ENCODE data around the gene NAA40. TPM values are rescaled to one million over a fixed set of nuclear protein-coding genes. Genes with fewer than 3 reads are reported as not detected.

NAA40 gene
- total and polyA plus RNA-seq, 10 of the 15 experiments (the other 5 are each of a cell fraction or from before 2014, with no cell fraction given) = 4.8 to 31.6 (median 22.2) TPM

- TF ChIP-seq, protein P1, sequence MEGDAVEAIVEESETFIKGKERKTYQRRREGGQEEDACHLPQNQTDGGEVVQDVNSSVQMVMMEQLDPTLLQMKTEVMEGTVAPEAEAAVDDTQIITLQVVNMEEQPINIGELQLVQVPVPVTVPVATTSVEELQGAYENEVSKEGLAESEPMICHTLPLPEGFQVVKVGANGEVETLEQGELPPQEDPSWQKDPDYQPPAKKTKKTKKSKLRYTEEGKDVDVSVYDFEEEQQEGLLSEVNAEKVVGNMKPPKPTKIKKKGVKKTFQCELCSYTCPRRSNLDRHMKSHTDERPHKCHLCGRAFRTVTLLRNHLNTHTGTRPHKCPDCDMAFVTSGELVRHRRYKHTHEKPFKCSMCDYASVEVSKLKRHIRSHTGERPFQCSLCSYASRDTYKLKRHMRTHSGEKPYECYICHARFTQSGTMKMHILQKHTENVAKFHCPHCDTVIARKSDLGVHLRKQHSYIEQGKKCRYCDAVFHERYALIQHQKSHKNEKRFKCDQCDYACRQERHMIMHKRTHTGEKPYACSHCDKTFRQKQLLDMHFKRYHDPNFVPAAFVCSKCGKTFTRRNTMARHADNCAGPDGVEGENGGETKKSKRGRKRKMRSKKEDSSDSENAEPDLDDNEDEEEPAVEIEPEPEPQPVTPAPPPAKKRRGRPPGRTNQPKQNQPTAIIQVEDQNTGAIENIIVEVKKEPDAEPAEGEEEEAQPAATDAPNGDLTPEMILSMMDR (IDR thresholded peaks at IDR 0.05 in 2 of 3, conservative IDR thresholded peaks at IDR 0.05 in 1 of 3; ENCODE audit: control insufficient read depth in 2 of 3, extremely low read depth in 1 of 3, insufficient read depth in 1 of 3, low read depth in 3 of 3, low read length in 3 of 3) = no peak
- TF ChIP-seq LARP7 (IDR thresholded peaks at IDR 0.05) = peak; percentile 95
- no peak for TF ChIP-seq MEF2A (IDR thresholded peaks at IDR 0.05; ENCODE audit: insufficient read depth, low read depth, low read length)
- peak; percentile 90 for TF ChIP-seq SP1 (IDR thresholded peaks at IDR 0.05; ENCODE audit: low read depth, low read length)
- no peak for TF ChIP-seq CHD4 (IDR thresholded peaks at IDR 0.05)
- peak; percentile 85 for TF ChIP-seq CHD2 (IDR thresholded peaks at IDR 0.05; ENCODE audit: borderline replicate concordance, low read depth, low read length)
- no peak; the same call in 1 of the 2 replicates for TF ChIP-seq BCLAF1 (IDR thresholded peaks at IDR 0.05)
- TF ChIP-seq YBX1 (IDR thresholded peaks at IDR 0.05) = no peak
- TF ChIP-seq MEF2B (IDR thresholded peaks at IDR 0.05; ENCODE audit: partially characterized antibody, poor library complexity, severe bottlenecking) = no peak
- no peak for TF ChIP-seq PAX8 (IDR thresholded peaks at IDR 0.05)
- TF ChIP-seq CEBPB (IDR thresholded peaks at IDR 0.05; ENCODE audit: borderline replicate concordance in 1 of 2, low read depth in 2 of 2, low read length in 2 of 2) = peak in 1 of 2 experiments; percentile 50; a peak in 1 of 4 replicates
- TF ChIP-seq NFYB (IDR thresholded peaks at IDR 0.05; ENCODE audit: insufficient read depth, low read depth, low read length) = peak; percentile 90
- TF ChIP-seq ELK1 (IDR thresholded peaks at IDR 0.05; ENCODE audit: low read depth, low read length) = peak; percentile 84
- TF ChIP-seq, protein P2, sequence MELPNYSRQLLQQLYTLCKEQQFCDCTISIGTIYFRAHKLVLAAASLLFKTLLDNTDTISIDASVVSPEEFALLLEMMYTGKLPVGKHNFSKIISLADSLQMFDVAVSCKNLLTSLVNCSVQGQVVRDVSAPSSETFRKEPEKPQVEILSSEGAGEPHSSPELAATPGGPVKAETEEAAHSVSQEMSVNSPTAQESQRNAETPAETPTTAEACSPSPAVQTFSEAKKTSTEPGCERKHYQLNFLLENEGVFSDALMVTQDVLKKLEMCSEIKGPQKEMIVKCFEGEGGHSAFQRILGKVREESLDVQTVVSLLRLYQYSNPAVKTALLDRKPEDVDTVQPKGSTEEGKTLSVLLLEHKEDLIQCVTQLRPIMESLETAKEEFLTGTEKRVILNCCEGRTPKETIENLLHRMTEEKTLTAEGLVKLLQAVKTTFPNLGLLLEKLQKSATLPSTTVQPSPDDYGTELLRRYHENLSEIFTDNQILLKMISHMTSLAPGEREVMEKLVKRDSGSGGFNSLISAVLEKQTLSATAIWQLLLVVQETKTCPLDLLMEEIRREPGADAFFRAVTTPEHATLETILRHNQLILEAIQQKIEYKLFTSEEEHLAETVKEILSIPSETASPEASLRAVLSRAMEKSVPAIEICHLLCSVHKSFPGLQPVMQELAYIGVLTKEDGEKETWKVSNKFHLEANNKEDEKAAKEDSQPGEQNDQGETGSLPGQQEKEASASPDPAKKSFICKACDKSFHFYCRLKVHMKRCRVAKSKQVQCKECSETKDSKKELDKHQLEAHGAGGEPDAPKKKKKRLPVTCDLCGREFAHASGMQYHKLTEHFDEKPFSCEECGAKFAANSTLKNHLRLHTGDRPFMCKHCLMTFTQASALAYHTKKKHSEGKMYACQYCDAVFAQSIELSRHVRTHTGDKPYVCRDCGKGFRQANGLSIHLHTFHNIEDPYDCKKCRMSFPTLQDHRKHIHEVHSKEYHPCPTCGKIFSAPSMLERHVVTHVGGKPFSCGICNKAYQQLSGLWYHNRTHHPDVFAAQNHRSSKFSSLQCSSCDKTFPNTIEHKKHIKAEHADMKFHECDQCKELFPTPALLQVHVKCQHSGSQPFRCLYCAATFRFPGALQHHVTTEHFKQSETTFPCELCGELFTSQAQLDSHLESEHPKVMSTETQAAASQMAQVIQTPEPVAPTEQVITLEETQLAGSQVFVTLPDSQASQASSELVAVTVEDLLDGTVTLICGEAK (IDR thresholded peaks at IDR 0.05; ENCODE audit: borderline replicate concordance) = peak; percentile 92
- TF ChIP-seq HCFC1 (IDR thresholded peaks at IDR 0.05; ENCODE audit: low read length) = peak; percentile 43; the same call in 1 of the 2 replicates
- TF ChIP-seq ASH2L (IDR thresholded peaks at IDR 0.05; ENCODE audit: borderline replicate concordance, low read depth) = no peak
- TF ChIP-seq HDAC6 (IDR thresholded peaks at IDR 0.05; ENCODE audit: unreplicated experiment) = no peak
These were observed 35.7 kb downstream of the NAA40 start, which contains the start of gene COX8A (continued) for GRCh38 chr11:63974259-63975143.

All from GM12878 (cell line).